ENCODE results near the gene SLC4A11. TPM values are rescaled to one million over a fixed set of nuclear protein-coding genes. Genes with fewer than 3 reads are reported as not detected.

Gene SLC4A11
- total RNA-seq: 1 to 10 TPM; 1.8 to 2.8 TPM

- ChIA-PET POLR2A (interaction anchor here (1.1 to 1.3 kb wide), 2 partner anchors 19 to 31 kb away, joined by 4 read pairs; no protein-coding TSS in a partner anchor), CTCF (interaction anchor here (0.6 to 2.6 kb wide), 6 partner anchors 9 to 78 kb away, joined by 3 to 14 read pairs (median 4); no protein-coding TSS in a partner anchor)
- TF ChIP-seq, protein P1, sequence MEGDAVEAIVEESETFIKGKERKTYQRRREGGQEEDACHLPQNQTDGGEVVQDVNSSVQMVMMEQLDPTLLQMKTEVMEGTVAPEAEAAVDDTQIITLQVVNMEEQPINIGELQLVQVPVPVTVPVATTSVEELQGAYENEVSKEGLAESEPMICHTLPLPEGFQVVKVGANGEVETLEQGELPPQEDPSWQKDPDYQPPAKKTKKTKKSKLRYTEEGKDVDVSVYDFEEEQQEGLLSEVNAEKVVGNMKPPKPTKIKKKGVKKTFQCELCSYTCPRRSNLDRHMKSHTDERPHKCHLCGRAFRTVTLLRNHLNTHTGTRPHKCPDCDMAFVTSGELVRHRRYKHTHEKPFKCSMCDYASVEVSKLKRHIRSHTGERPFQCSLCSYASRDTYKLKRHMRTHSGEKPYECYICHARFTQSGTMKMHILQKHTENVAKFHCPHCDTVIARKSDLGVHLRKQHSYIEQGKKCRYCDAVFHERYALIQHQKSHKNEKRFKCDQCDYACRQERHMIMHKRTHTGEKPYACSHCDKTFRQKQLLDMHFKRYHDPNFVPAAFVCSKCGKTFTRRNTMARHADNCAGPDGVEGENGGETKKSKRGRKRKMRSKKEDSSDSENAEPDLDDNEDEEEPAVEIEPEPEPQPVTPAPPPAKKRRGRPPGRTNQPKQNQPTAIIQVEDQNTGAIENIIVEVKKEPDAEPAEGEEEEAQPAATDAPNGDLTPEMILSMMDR (IDR thresholded peaks at IDR 0.05): no peak
- Mint-ChIP-seq H3K27me3 (peaks cover 52% of the 10 kb centered on the region), H3K36me3 (ENCODE audit: low read depth) (no peaks in the 10 kb centered on the region), H3K4me3 (peak within 1 kb of the TSS; percentile 75), H3K27ac (no peak within 1 kb of the TSS), H3K9me3 (no peaks in the 10 kb centered on the region), H3K4me1 (ENCODE audit: low read depth) (peaks cover 6% of the 10 kb centered on the region)
- DNase-seq (peak; percentile 49), ATAC-seq (peak; percentile 55)
- intact Hi-C loops (cut with micrococcal nuclease): no loop called here
Observed at GRCh38 chr20:3239026-3239866, at the start of gene SLC4A11. Gene SLC4A11, minus strand, starts transcription at chr20:3239190. Its CDS starts 53 bp downstream, at chr20:3239137.

GRCh38 chr20:3283222-3283820, 44.3 kb upstream of the SLC4A11 start:
- TF ChIP-seq, protein P1 (IDR thresholded peaks at IDR 0.05): no peak

GRCh38 chr20:3282271-3283221, 43.6 kb upstream of the SLC4A11 start:
- H3K4me3 Mint-ChIP-seq: no peak overlapping the region
- POLR2A ChIA-PET: no interaction called here
- H3K9me3 Mint-ChIP-seq: no peaks in the 10 kb centered on the region
- ATAC-seq (no peak), DNase-seq (no peak)
- intact Hi-C loops (cut with micrococcal nuclease): no loop called here
- H3K4me1 Mint-ChIP-seq (ENCODE audit: low read depth): peaks cover 4% of the 10 kb centered on the region
- CTCF ChIA-PET: interaction anchor here (1.0 to 1.5 kb wide), 3 partner anchors 11 to 34 kb away, joined by 3 to 4 read pairs (median 3); no protein-coding TSS in a partner anchor
- no peaks in the 10 kb centered on the region for H3K27me3 Mint-ChIP-seq
- H3K27ac Mint-ChIP-seq: no peak overlapping the region
- H3K36me3 Mint-ChIP-seq (ENCODE audit: low read depth): no peaks in the 10 kb centered on the region
- TF ChIP-seq, protein P1 (IDR thresholded peaks at IDR 0.05): no peak

More at GRCh38 chr20:3283222-3283820, 44.3 kb upstream of the SLC4A11 start:
- DNase-seq (no peak), ATAC-seq (no peak)
- H3K27me3 Mint-ChIP-seq: no peaks in the 10 kb centered on the region
- peaks cover 4% of the 10 kb centered on the region for H3K4me1 Mint-ChIP-seq (ENCODE audit: low read depth)
- ChIA-PET POLR2A (no interaction called here), CTCF (no interaction called here)
- no peaks in the 10 kb centered on the region for H3K9me3 Mint-ChIP-seq
- H3K4me3 Mint-ChIP-seq: no peak overlapping the region
- H3K27ac Mint-ChIP-seq: no peak overlapping the region
- intact Hi-C loops (cut with micrococcal nuclease): no loop called here
- H3K36me3 Mint-ChIP-seq (ENCODE audit: low read depth): no peaks in the 10 kb centered on the region

- TF ChIP-seq, protein P1 (IDR thresholded peaks at IDR 0.05): no peak
- Mint-ChIP-seq H3K36me3 (ENCODE audit: low read depth) (no peaks in the 10 kb centered on the region), H3K27me3 (no peaks in the 10 kb centered on the region), H3K27ac (no peak overlapping the region), H3K9me3 (no peaks in the 10 kb centered on the region), H3K4me1 (ENCODE audit: low read depth) (peaks cover 4% of the 10 kb centered on the region), H3K4me3 (no peak overlapping the region)
- no peak for DNase-seq
- ATAC-seq: peak; percentile 56
- CTCF ChIA-PET: interaction anchor here (1.0 to 1.5 kb wide), 3 partner anchors 10 to 35 kb away, joined by 3 to 4 read pairs (median 3); no protein-coding TSS in a partner anchor
- POLR2A ChIA-PET: no interaction called here
- intact Hi-C loops (cut with micrococcal nuclease): no loop called here
Observed at GRCh38 chr20:3281437-3281836, 42.4 kb upstream of the SLC4A11 start.
